Neural progenitor cell (in vitro differentiated cells): ENCODE results near the gene BLOC1S4. TPM values are rescaled to one million over a fixed set of nuclear protein-coding genes. Genes with fewer than 3 reads are reported as not detected.

Experiments used
- DNase-seq: peaks from one replicate; pipeline ENCODE4 v3.0.0-alpha.2; 2016; ENCODE audit warnings: low spot score
- H2AFZ ChIP-seq: fragments of 200-600 bp; sonication (generic); replicated peaks from 2 replicates; pipeline ENCODE4 v1.6.1; 2016; ENCODE audit warnings: antibody characterized with exemption
- H3F3A ChIP-seq: fragments of 200-600 bp; sonication (generic); 2 replicates; pipeline ENCODE4 v1.6.1; 2016; ENCODE audit warnings: antibody characterized with exemption, low read depth
- H3K27ac ChIP-seq: fragments of 200-600 bp; sonication (generic); 2 replicates; pipeline ENCODE4 v1.5.1; 2016; ENCODE audit warnings: mild to moderate bottlenecking
- H3K27me3 ChIP-seq: fragments of 200-600 bp; sonication (generic); 2 replicates; pipeline ENCODE4 v1.6.1; 2016; ENCODE audit warnings: mild to moderate bottlenecking, moderate library complexity
- H3K36me3 ChIP-seq: fragments of 200-600 bp; sonication (generic); 2 replicates; pipeline ENCODE4 v1.5.1; 2016
- H3K4me1 ChIP-seq: fragments of 200-600 bp; sonication (generic); 2 replicates; pipeline ENCODE4 v1.6.1; 2016; ENCODE audit warnings: mixed run types
- H3K4me2 ChIP-seq: fragments of 200-600 bp; sonication (generic); 2 replicates; pipeline ENCODE4 v1.6.1; 2016
- H3K4me3 ChIP-seq: fragments of 200-600 bp; sonication (generic); 2 replicates; pipeline ENCODE4 v1.5.1; 2016
- H3K79me2 ChIP-seq: fragments of 200-600 bp; sonication (generic); 2 replicates; pipeline ENCODE4 v1.6.1; 2016; ENCODE audit warnings: low read depth
- H3K9ac ChIP-seq: fragments of 200-600 bp; sonication (generic); 2 replicates; pipeline ENCODE4 v1.6.1; 2016
- H3K9me3 ChIP-seq: fragments of 200-600 bp; sonication (generic); 2 replicates; pipeline ENCODE4 v1.5.1; 2016; ENCODE audit warnings: low read depth
- H4K20me1 ChIP-seq: fragments of 200-600 bp; sonication (generic); 2 replicates; pipeline ENCODE4 v1.6.1; 2016; ENCODE audit warnings: low read depth
- H3K27ac Mint-ChIP-seq: 3 replicates; pipeline ENCODE4 v1.8.0; 2021; ENCODE audit warnings: mixed read lengths
- H3K27me3 Mint-ChIP-seq: 2 replicates; pipeline ENCODE4 v1.8.0; 2022; ENCODE audit warnings: low read depth, mild to moderate bottlenecking, inconsistent platforms, moderate library complexity, mixed read lengths; ENCODE audit not compliant: insufficient read depth
- H3K36me3 Mint-ChIP-seq: 3 replicates; pipeline ENCODE4 v1.8.0; 2021; ENCODE audit warnings: mixed read lengths
- H3K4me1 Mint-ChIP-seq: 3 replicates; pipeline ENCODE4 v1.8.0; 2021; ENCODE audit warnings: mixed read lengths
- H3K4me3 Mint-ChIP-seq: 3 replicates; pipeline ENCODE4 v1.8.0; 2021; ENCODE audit warnings: mild to moderate bottlenecking, moderate library complexity, mixed read lengths
- H3K9me3 Mint-ChIP-seq: 3 replicates; pipeline ENCODE4 v1.8.0; 2020; ENCODE audit warnings: mixed read lengths
- CTCF ChIP-seq: fragments of 200-600 bp; sonication (generic); IDR thresholded peaks from 2 replicates; pipeline ENCODE4 v1.5.1; 2017; ENCODE audit warnings: antibody characterized with exemption, mild to moderate bottlenecking
- EZH2 ChIP-seq: fragments of 200-600 bp; sonication (generic); IDR thresholded peaks from 2 replicates; pipeline ENCODE4 v1.6.1; 2017; ENCODE audit warnings: antibody characterized with exemption, mild to moderate bottlenecking, moderate library complexity
- EZH2phosphoT487 ChIP-seq: fragments of 200-600 bp; sonication (generic); IDR thresholded peaks from 2 replicates; pipeline ENCODE4 v1.6.1; 2017; ENCODE audit warnings: antibody characterized with exemption
- total RNA-seq: library from RNA; depleted of rRNA; stranded (reverse); fragments of >200 nt; gene quantifications from 2 replicates; pipeline ENCODE4 v1.2.3, GENCODE V29; 2015; ENCODE audit warnings: low replicate concordance

Gene BLOC1S4
- total RNA-seq, 1 donor from 2014 or later, result 10.5 TPM

DNA sequence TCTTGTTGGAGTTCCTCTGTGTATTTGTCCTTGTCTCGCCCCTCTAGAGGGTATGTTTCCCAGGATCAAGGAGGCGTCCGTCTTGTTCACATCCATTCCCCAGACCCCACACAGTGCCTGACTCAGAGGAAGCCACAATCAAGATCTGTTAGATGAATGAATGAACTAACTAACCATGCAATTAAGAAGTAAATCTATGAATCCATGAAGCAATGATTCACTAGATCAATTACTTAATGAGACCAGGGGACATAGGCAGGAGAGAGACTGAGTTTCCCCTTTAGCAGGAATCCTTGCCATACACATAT, 11.9 kb downstream of the BLOC1S4 start:
- no peak overlapping the region for H3K27ac ChIP-seq
- peak overlapping the region; percentile 69 for H3K27ac Mint-ChIP-seq
- H3K9me3 ChIP-seq, result no peaks in the 10 kb centered on the region
- H3K9me3 Mint-ChIP-seq, result no peaks in the 10 kb centered on the region
- peaks cover 24% of the 10 kb centered on the region for H3F3A ChIP-seq
- H3K27me3 Mint-ChIP-seq, result peaks cover 16% of the 10 kb centered on the region
- no peak overlapping the region for H3K9ac ChIP-seq
- H3K4me3 ChIP-seq, result no peak overlapping the region
- no peak overlapping the region for H3K4me2 ChIP-seq
- TF ChIP-seq CTCF (no peak), EZH2 (no peak), EZH2phosphoT487 (no peak)
- no peak for DNase-seq
- no peak overlapping the region for H2AFZ ChIP-seq
- no peaks in the 10 kb centered on the region for H4K20me1 ChIP-seq
- H3K36me3 Mint-ChIP-seq, result no peaks in the 10 kb centered on the region
- H3K4me1 ChIP-seq, result peaks cover 12% of the 10 kb centered on the region
- peak overlapping the region; percentile 73 for H3K4me3 Mint-ChIP-seq
- H3K36me3 ChIP-seq, result no peaks in the 10 kb centered on the region
- H3K79me2 ChIP-seq, result no peaks in the 10 kb centered on the region
- peaks cover 32% of the 10 kb centered on the region for H3K4me1 Mint-ChIP-seq
- no peaks in the 10 kb centered on the region for H3K27me3 ChIP-seq

GRCh38 chr4:6728320-6729029, 12.5 kb downstream of the BLOC1S4 start:
- H3K27me3 Mint-ChIP-seq, result peaks cover 16% of the 10 kb centered on the region
- no peak overlapping the region for H3K4me2 ChIP-seq
- peak overlapping the region; percentile 69 for H3K27ac Mint-ChIP-seq
- no peaks in the 10 kb centered on the region for H3K9me3 Mint-ChIP-seq
- H3K79me2 ChIP-seq, result no peaks in the 10 kb centered on the region
- no peaks in the 10 kb centered on the region for H3K9me3 ChIP-seq
- H3K4me3 Mint-ChIP-seq, result peak overlapping the region; percentile 64
- no peak overlapping the region for H3K9ac ChIP-seq
- no peaks in the 10 kb centered on the region for H3K36me3 ChIP-seq
- H3K36me3 Mint-ChIP-seq, result no peaks in the 10 kb centered on the region
- no peaks in the 10 kb centered on the region for H3K27me3 ChIP-seq
- H3K27ac ChIP-seq, result no peak overlapping the region
- no peak overlapping the region for H2AFZ ChIP-seq
- no peak for DNase-seq
- peaks cover 32% of the 10 kb centered on the region for H3K4me1 Mint-ChIP-seq
- peaks cover 12% of the 10 kb centered on the region for H3K4me1 ChIP-seq
- H3K4me3 ChIP-seq, result no peak overlapping the region
- TF ChIP-seq CTCF (no peak), EZH2phosphoT487 (no peak), EZH2 (no peak)
- peaks cover 24% of the 10 kb centered on the region for H3F3A ChIP-seq
- no peaks in the 10 kb centered on the region for H4K20me1 ChIP-seq

- Mint-ChIP-seq H3K4me1 (peaks cover 22% of the 10 kb centered on the region), H3K27ac (no peak overlapping the region), H3K9me3 (no peaks in the 10 kb centered on the region), H3K27me3 (peaks cover 20% of the 10 kb centered on the region), H3K36me3 (no peaks in the 10 kb centered on the region), H3K4me3 (no peak overlapping the region)
- H3K4me2 ChIP-seq, result no peak overlapping the region
- H3K79me2 ChIP-seq, result no peaks in the 10 kb centered on the region
- H3K36me3 ChIP-seq, result no peaks in the 10 kb centered on the region
- H4K20me1 ChIP-seq, result no peaks in the 10 kb centered on the region
- no peaks in the 10 kb centered on the region for H3K9me3 ChIP-seq
- no peak overlapping the region for H3K4me3 ChIP-seq
- H2AFZ ChIP-seq, result no peak overlapping the region
- H3K9ac ChIP-seq, result no peak overlapping the region
- peaks cover 7% of the 10 kb centered on the region for H3K4me1 ChIP-seq
- no peaks in the 10 kb centered on the region for H3K27me3 ChIP-seq
- no peak overlapping the region for H3K27ac ChIP-seq
- H3F3A ChIP-seq, result peaks cover 19% of the 10 kb centered on the region
- no peak for DNase-seq
- TF ChIP-seq EZH2 (no peak), CTCF (no peak), EZH2phosphoT487 (no peak)
These were observed 14.8 kb downstream of the BLOC1S4 start for GRCh38 chr4:6730603-6731317.
